K562 (cell line): ENCODE results near the gene DPEP1. TPM values are rescaled to one million over a fixed set of nuclear protein-coding genes. Genes with fewer than 3 reads are reported as not detected.
A peak's percentile ranks its signal among the peaks of the same experiment; 100 is the strongest.

Experiments
- BCOR ChIP-seq: fragments of 450-650 bp; IDR thresholded peaks from 2 replicates; pipeline ENCODE4 v1.6.1; 2016
- CTCFL ChIP-seq: IDR thresholded peaks from 2 replicates; pipeline ENCODE4 v1.6.1; 2011; ENCODE audit warnings: borderline replicate concordance, low read depth, mild to moderate bottlenecking, moderate library complexity, low read length; ENCODE audit not compliant: insufficient read depth, poor library complexity, severe bottlenecking
- DIDO1 ChIP-seq: fragments of 450-650 bp; IDR thresholded peaks from 2 replicates; pipeline ENCODE4 v1.6.1; 2016; ENCODE audit warnings: low read depth, missing biosample characterization, missing genetic modification characterization
- ETS2 ChIP-seq: IDR thresholded peaks from 2 replicates; pipeline ENCODE4 v1.6.1; 2016; ENCODE audit warnings: borderline replicate concordance, missing genetic modification characterization, mild to moderate bottlenecking, moderate library complexity, missing compliant biosample characterization; ENCODE audit not compliant: poor library complexity, severe bottlenecking
- FOXK1 ChIP-seq: sonication (generic); formaldehyde crosslinking; IDR thresholded peaks from 2 replicates; pipeline ENCODE4 v1.8.0; 2022; ENCODE audit warnings: missing genetic modification reagents, mild to moderate bottlenecking, borderline replicate concordance
- GABPA ChIP-seq: fragments of 200-800 bp; sonication (Bioruptor generic); conservative IDR thresholded peaks from 2 replicates; pipeline ENCODE4 v1.6.1; 2016; ENCODE audit warnings: low read depth, missing genetic modification characterization, missing compliant biosample characterization
- HMBOX1 ChIP-seq: sonication (generic); IDR thresholded peaks from 2 replicates; pipeline ENCODE4 v1.6.1; 2016
- KAT2B ChIP-seq: IDR thresholded peaks from one replicate; pipeline ENCODE4 v1.6.1; 2012; ENCODE audit warnings: low read depth, mild to moderate bottlenecking, control low read depth, inconsistent platforms, low read length, moderate library complexity
- MBD2 ChIP-seq: sonication (generic); IDR thresholded peaks from 2 replicates; pipeline ENCODE4 v1.6.1; 2016; ENCODE audit warnings: low read depth, borderline replicate concordance
- MLLT1 ChIP-seq, 2 experiments: fragments of 450-650 bp; IDR thresholded peaks; 2 replicates each; pipeline ENCODE4 v1.6.1; 2016
- MYBL2 ChIP-seq, 2 experiments: fragments of 450-650 bp in 1 of 2; sonication (generic) in 1 of 2; formaldehyde crosslinking in 1 of 2; IDR thresholded peaks; 2 replicates each; pipeline versions ENCODE4 v1.6.1 to v1.8.1; 2017 to 2022; ENCODE audit warnings: borderline replicate concordance in 1 of 2, inconsistent platforms in 1 of 2, low read depth in 1 of 2, mild to moderate bottlenecking in 1 of 2, missing genetic modification reagents in 1 of 2, moderate library complexity in 1 of 2
- NFIC ChIP-seq: fragments of 450-650 bp; IDR thresholded peaks from 2 replicates; pipeline ENCODE4 v1.6.1; 2017; ENCODE audit warnings: mild to moderate bottlenecking, inconsistent platforms
- NONO ChIP-seq, 2 experiments: fragments of 200-400 bp in 1 of 2; fragments of 450-650 bp in 1 of 2; formaldehyde crosslinking in 1 of 2; IDR thresholded peaks; 2 replicates each; pipeline ENCODE4 v1.6.1; 2017; ENCODE audit warnings: low read depth in 2 of 2, mild to moderate bottlenecking in 2 of 2, moderate library complexity in 2 of 2, low read length in 1 of 2
- PCBP1 ChIP-seq: fragments of 200-400 bp; formaldehyde crosslinking; IDR thresholded peaks from 2 replicates; pipeline ENCODE4 v1.6.1; 2018; ENCODE audit warnings: mild to moderate bottlenecking, low read depth, low read length; ENCODE audit not compliant: poor library complexity, severe bottlenecking
- POLR2AphosphoS5 ChIP-seq: IDR thresholded peaks from 2 replicates; pipeline ENCODE4 v1.6.1; 2011; ENCODE audit warnings: mild to moderate bottlenecking, low read depth, low read length, moderate library complexity; ENCODE audit not compliant: control insufficient read depth, insufficient read depth
- RB1 ChIP-seq: fragments of 450-650 bp; IDR thresholded peaks from 2 replicates; pipeline ENCODE4 v1.6.1; 2017; ENCODE audit warnings: low read depth, mild to moderate bottlenecking
- RBM15 ChIP-seq: fragments of 200-400 bp; formaldehyde crosslinking; IDR thresholded peaks from 2 replicates; pipeline ENCODE4 v1.6.1; 2018; ENCODE audit warnings: mild to moderate bottlenecking, low read length, moderate library complexity; ENCODE audit not compliant: insufficient read depth
- SP2 ChIP-seq: IDR thresholded peaks from 2 replicates; pipeline ENCODE4 v1.6.1; 2011; ENCODE audit warnings: mild to moderate bottlenecking, low read depth, low read length, moderate library complexity; ENCODE audit not compliant: poor library complexity, severe bottlenecking; ENCODE audit errors: extremely low read depth
- TOE1 ChIP-seq, 2 experiments: fragments of 450-650 bp in 1 of 2; sonication (generic) in 1 of 2; formaldehyde crosslinking in 1 of 2; IDR thresholded peaks; 2 replicates each; pipeline versions ENCODE4 v1.7.1 to v1.8.0; 2016 to 2022; ENCODE audit warnings: borderline replicate concordance in 2 of 2, mild to moderate bottlenecking in 2 of 2, antibody characterized with exemption in 1 of 2, inconsistent platforms in 1 of 2, low read depth in 1 of 2, missing genetic modification reagents in 1 of 2, moderate library complexity in 1 of 2
- USF1 ChIP-seq: sonication (generic); formaldehyde crosslinking; IDR thresholded peaks from 2 replicates; pipeline ENCODE4 v1.9.0; 2022; ENCODE audit warnings: mild to moderate bottlenecking, missing genetic modification reagents
- polyA plus RNA-seq, 8 experiments: library from polyadenylated mRNA; depleted of rRNA in 4 of 8; stranded (reverse) in 5 of 8; unstranded in 3 of 8; fragments of >200 nt; fragmentation: Nextera tagmentation in 2 of 8; fragmentation: Illumina TruSeq in 1 of 8; extraction: Ambion mirVana in 2 of 8; extraction: Trizol in 1 of 8; gene quantifications; 2 replicates each; pipeline versions ENCODE4 v1.2.1 to v1.2.3, GENCODE V29; 2011 to 2014; ENCODE audit warnings: inconsistent platforms in 1 of 8, missing spikeins in 1 of 8
- total RNA-seq, 7 experiments: library from RNA; depleted of rRNA in 6 of 7; stranded (reverse); fragments of >200 nt in 6 of 7; fragmentation: Illumina TruSeq in 2 of 7; extraction: Trizol in 2 of 7; gene quantifications; 2 replicates each; pipeline versions ENCODE4 v1.2.1 to v1.2.3, GENCODE V29; 2011 to 2021; ENCODE audit warnings: low replicate concordance in 1 of 7

Gene DPEP1
- total and polyA plus RNA-seq, 9 of the 15 experiments (the other 6 are each of a cell fraction or from before 2014, with no cell fraction given), result 0.14 to 0.31 (median 0.20) TPM; not detected in 6

- TF ChIP-seq CTCFL (peak; percentile 42), NFIC (no peak), POLR2AphosphoS5 (peak; percentile 26), KAT2B (no peak), HMBOX1 (peak; percentile 88), TOE1 (IDR thresholded peaks at IDR 0.05; ENCODE audit: borderline replicate concordance) (peak; percentile 88), TOE1 (CRISPR knock-in tag; IDR thresholded peaks at IDR 0.05; ENCODE audit: borderline replicate concordance, low read depth) (no peak), RBM15 (no peak), RB1 (peak; percentile 52), DIDO1 (tag) (no peak), MYBL2 (IDR thresholded peaks at IDR 0.05; ENCODE audit: low read depth) (no peak), MYBL2 (CRISPR knock-in tag; IDR thresholded peaks at IDR 0.05; ENCODE audit: borderline replicate concordance) (no peak), SP2 (no peak), FOXK1 (CRISPR knock-in tag) (no peak), PCBP1 (peak; percentile 43), MLLT1 (IDR thresholded peaks at IDR 0.05) (no peak), USF1 (CRISPR knock-in tag) (peak; percentile 92), BCOR (no peak), ETS2 (tag) (no peak), NONO (IDR thresholded peaks at IDR 0.05; ENCODE audit: low read depth in 2 of 2, low read length in 1 of 2) (peak in 1 of 2 experiments; percentile 62; a peak in 1 of 4 replicates), GABPA (tag) (no peak), MBD2 (no peak)
Measured at GRCh38 chr16:89565506-89566372, 47.7 kb upstream of the DPEP1 start (continued).
